Upper lobe of right lung (tissue), 1 donor: Measurements from ENCODE around the gene GPBAR1. TPM values are rescaled to one million over a fixed set of nuclear protein-coding genes. Genes with fewer than 3 reads are reported as not detected.

Experiments used
- ATAC-seq: fragments of 200-7000 bp; cut with Tn5 transposase; one replicate; pipeline ENCODE4 v1.9.1; 2020; ENCODE audit warnings: mild to moderate bottlenecking, moderate library complexity
- DNase-seq: peaks from one replicate; pipeline ENCODE4 v3.0.0-alpha.2; 2020
- H3K27ac ChIP-seq: fragments of 200-600 bp; one replicate; pipeline ENCODE4 v1.8.0; 2022
- H3K27me3 ChIP-seq: fragments of 200-600 bp; one replicate; pipeline ENCODE4 v1.8.0; 2022; ENCODE audit warnings: mild to moderate bottlenecking
- H3K36me3 ChIP-seq: fragments of 200-600 bp; one replicate; pipeline ENCODE4 v1.8.0; 2022
- H3K4me1 ChIP-seq: fragments of 200-600 bp; one replicate; pipeline ENCODE4 v1.8.0; 2022
- H3K4me3 ChIP-seq: fragments of 200-600 bp; one replicate; pipeline ENCODE4 v1.8.0; 2022; ENCODE audit warnings: mild to moderate bottlenecking
- H3K9me3 ChIP-seq: fragments of 200-600 bp; one replicate; pipeline ENCODE4 v1.8.0; 2022
- intact Hi-C: fragments of 100-400 bp; cut with DNase I; formaldehyde crosslinking; loops from one replicate; pipeline ENCODE4 v1.11.0; 2022
- total RNA-seq: library from RNA; stranded (reverse); fragmentation: NEBNext Ultra II Directional; extraction: Animal tissue kit (Norgen Biotek cat#: 25700); gene quantifications from one replicate; pipeline ENCODE4 v1.2.1, GENCODE V29; 2021
- TF ChIP-seq, protein P1 (sequence below): fragments of 200-600 bp; IDR thresholded peaks from one replicate; pipeline ENCODE4 v1.8.0; 2022; ENCODE audit warnings: antibody characterized with exemption
- donor health status: DM: no; HTN: yes; CAD: no; lungs with severe emphysema.

GPBAR1 gene
- total RNA-seq, 1 donor from 2014 or later = 2.6 TPM

DNA sequence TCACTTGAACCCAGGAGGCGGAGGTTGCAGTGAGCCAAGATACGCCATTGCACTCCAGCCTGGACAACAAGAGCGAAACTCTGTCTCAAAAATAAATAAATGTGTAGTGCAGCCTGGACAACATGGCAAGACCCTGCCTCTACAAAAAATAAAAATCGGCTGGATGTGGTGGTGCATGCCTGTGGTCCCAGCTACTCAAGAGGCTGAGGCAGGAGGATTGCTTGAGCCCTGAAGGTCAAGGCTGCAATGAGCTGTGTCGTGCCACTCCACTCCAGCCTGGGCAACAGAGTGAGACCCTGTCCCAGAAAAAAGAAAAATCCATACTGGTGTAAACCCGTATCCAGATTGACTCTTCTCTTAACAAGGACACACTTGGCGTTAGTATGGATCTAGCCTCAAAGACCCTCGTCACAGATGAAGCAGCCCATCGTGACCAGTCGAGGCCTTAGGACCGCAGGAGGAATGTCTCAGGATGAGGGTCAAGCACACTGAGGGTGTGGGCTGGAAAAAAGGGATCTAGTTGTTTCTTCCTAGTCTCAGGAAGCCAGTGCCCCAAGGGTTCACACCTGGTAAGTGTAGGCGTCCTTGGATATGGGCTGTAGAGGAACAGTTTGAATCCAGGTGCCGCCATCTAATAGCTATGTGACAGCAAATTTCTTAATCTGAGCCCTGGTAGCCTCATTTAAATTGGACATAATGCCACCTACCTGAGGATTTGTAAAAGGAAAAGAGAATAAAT, 4.0 kb upstream of the GPBAR1 start:
- ATAC-seq (no peak), DNase-seq (no peak)
- Histone ChIP-seq H3K4me3 (no peak overlapping the region), H3K4me1 (peaks cover 38% of the 10 kb centered on the region), H3K9me3 (no peaks in the 10 kb centered on the region), H3K27me3 (no peaks in the 10 kb centered on the region), H3K27ac (no peak overlapping the region), H3K36me3 (peaks cover 51% of the 10 kb centered on the region)
- intact Hi-C loops = no loop called here
- TF ChIP-seq, protein P1, sequence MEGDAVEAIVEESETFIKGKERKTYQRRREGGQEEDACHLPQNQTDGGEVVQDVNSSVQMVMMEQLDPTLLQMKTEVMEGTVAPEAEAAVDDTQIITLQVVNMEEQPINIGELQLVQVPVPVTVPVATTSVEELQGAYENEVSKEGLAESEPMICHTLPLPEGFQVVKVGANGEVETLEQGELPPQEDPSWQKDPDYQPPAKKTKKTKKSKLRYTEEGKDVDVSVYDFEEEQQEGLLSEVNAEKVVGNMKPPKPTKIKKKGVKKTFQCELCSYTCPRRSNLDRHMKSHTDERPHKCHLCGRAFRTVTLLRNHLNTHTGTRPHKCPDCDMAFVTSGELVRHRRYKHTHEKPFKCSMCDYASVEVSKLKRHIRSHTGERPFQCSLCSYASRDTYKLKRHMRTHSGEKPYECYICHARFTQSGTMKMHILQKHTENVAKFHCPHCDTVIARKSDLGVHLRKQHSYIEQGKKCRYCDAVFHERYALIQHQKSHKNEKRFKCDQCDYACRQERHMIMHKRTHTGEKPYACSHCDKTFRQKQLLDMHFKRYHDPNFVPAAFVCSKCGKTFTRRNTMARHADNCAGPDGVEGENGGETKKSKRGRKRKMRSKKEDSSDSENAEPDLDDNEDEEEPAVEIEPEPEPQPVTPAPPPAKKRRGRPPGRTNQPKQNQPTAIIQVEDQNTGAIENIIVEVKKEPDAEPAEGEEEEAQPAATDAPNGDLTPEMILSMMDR = no peak

DNA sequence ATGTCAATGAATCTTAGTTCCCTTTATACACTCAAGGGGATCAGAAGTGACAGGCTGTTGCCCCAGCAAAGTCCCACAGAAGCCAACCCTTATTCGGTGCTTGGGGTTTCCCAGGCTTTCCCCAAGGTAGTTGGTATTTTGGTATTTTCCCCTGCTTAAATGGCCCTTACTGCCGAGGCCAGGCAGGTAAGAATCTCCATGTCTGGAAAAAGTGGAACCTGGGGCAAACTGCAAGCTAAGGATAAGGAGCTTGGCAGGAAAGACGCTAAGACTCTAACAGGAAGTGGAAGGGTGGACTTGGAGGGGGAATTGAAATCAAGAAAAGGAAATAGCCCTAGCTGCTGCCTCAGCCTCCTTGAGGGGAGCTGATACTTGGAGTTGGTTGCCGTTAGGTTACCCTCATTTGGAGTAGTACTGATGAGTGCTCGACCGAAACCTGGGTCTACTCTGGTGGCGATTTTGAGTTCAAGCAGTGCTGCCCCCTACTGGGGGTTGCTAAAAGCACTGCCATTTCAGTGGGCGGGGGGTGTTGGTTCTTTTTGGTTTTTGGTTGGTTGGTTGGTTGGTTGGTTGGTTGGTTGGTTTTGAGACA, 3.3 kb upstream of the GPBAR1 start:
- peak overlapping the region; percentile 40 for H3K27ac ChIP-seq

DNA sequence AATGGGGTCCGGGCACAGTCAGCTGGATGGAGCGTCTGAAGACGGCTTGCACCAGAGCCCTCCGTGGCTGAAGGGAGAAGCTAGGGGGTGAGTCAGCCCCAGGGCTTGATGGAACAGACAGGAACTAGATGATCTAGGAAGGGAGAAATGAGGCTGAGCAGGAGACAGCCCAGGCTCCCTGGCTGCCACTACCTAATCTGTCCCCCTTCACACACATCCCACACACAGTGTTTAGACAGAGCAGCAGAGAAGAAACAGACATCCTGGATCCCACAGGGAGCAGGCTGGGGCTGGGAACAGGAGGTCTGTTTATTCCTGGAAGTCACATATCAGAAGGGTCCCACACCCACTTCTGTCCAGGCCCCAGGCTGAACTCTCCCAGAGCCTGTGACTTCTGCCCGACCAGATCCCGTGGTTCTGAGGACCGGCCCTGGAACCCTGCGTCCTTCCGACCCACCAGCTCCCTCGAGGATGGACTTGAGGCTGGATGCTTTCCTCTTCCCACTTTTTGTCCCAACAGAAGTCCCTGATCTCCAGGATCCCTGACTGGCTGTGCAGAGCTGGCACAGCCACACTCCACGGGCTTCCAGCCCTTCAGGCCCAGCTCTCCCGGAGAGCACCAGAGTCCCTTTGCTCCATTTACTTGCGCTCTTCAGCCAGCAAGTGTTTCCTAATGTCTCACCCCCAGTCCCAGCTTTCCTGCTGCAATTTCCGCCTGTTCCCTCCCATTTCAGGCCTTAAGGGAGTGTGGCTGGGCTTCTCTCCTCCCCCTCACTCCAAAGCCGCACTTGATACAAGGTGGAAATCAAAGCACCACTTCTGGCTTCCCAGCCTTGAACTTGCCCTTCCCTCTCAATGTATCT, 1.5 kb upstream of the GPBAR1 start:
- intact Hi-C loops = no loop called here
- Histone ChIP-seq H3K27me3 (no peaks in the 10 kb centered on the region), H3K9me3 (no peaks in the 10 kb centered on the region), H3K4me3 (no peak overlapping the region), H3K4me1 (peaks cover 38% of the 10 kb centered on the region), H3K27ac (peak overlapping the region; percentile 67), H3K36me3 (peaks cover 37% of the 10 kb centered on the region)
- ATAC-seq (peak; percentile 68), DNase-seq (no peak)
- TF ChIP-seq, protein P1 = no peak

More for the DNA sequence above, 3.3 kb upstream of the GPBAR1 start:
- ATAC-seq = peak; percentile 65
- peaks cover 44% of the 10 kb centered on the region for H3K36me3 ChIP-seq
- intact Hi-C loops = no loop called here
- H3K9me3 ChIP-seq = no peaks in the 10 kb centered on the region
- H3K4me3 ChIP-seq = no peak overlapping the region
- H3K4me1 ChIP-seq = peaks cover 38% of the 10 kb centered on the region
- no peak for DNase-seq
- TF ChIP-seq, protein P1 = peak; percentile 55
- H3K27me3 ChIP-seq = no peaks in the 10 kb centered on the region

DNA sequence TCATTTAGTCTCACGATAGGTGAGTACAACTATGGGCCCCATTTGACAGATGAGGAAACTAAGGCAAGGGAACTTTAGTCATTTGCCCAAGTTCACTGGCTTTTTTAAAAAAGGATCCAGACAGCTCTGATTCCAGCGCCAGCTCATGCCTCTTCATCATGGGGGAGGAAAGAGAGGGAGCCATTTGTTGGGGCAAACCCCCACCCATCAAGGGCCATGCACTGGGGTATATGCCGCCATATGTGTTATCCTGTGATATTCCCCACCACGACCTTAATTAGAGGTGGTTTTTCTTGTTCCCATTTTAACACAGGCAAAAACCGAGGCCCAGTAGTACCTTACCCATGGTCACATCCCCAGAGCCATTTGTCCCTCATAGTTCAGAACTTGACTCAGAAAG, 649 bp upstream of the GPBAR1 start:
- TF ChIP-seq, protein P1 = no peak
- peak; percentile 12 for DNase-seq
- no peaks in the 10 kb centered on the region for H3K9me3 ChIP-seq
- intact Hi-C loops = no loop called here
- no peak overlapping the region for H3K27ac ChIP-seq
- peaks cover 38% of the 10 kb centered on the region for H3K4me1 ChIP-seq
- H3K36me3 ChIP-seq = peaks cover 37% of the 10 kb centered on the region
- H3K27me3 ChIP-seq = no peaks in the 10 kb centered on the region
- no peak for ATAC-seq
- no peak overlapping the region for H3K4me3 ChIP-seq

DNA sequence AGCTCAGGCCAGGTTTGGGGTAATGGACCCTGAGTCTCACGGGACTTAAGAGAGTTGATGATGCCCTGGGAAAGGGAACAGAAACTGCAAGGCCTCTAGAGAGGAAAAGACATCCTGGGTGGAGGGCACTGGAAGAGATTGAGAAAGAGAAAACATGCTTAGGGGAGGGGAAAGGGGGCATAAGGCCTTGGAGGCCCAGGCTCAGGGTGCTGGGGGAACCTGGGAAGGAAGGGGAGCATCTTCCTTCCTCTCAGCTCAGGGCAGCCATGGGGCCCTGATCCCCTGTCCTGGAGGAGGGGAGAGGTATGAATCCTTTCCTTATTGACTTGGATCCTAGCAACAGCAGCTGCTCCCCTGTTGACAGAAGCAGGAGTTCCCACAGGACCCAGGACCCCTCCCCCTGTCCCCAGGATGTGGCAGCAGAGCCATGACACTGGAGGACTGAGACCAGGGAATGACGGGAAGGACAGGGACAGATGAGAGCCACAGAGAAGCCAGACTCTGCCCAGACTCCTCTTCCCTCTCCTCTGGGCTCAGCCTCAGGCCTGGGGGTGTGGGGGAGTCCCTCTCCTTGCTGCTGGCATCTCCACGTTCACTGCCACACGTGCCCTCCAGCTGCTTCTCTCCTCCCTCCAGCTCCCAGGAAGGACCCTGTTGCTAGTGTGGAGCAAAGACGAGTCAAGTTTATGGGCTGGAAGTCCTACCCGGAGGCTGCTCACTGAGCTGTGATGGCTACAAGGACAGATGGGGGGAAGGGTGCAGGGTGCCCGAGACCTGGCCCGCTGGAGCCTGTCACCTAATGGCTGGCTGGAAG, 815 bp downstream of the GPBAR1 start:
- Histone ChIP-seq H3K27me3 (no peaks in the 10 kb centered on the region), H3K4me3 (no peak overlapping the region), H3K4me1 (peaks cover 38% of the 10 kb centered on the region), H3K9me3 (no peaks in the 10 kb centered on the region), H3K36me3 (peaks cover 37% of the 10 kb centered on the region), H3K27ac (no peak overlapping the region)
- TF ChIP-seq, protein P1 = no peak
- ATAC-seq = no peak
- intact Hi-C loops = no loop called here
- DNase-seq = peak; percentile 47
